Gastroesophageal sphincter (tissue), 3 donors: ENCODE data around the gene KCTD10.

Experiments
- POLR2A ChIP-seq, 2 donors: fragments of 450-650 bp; IDR thresholded peaks; one replicate each; pipeline ENCODE4 v1.6.1; 2017; ENCODE audit warnings: antibody characterized with exemption in 2 of 2, mild to moderate bottlenecking in 2 of 2, moderate library complexity in 1 of 2
- TF ChIP-seq, protein P1 (sequence below), 4 experiments: fragments of 200-600 bp in 2 of 4; fragments of 450-650 bp in 2 of 4; sonication (generic) in 1 of 4; IDR thresholded peaks; one replicate each; pipeline ENCODE4 v1.5.1; 2017 to 2019; ENCODE audit warnings: antibody characterized with exemption in 4 of 4, mild to moderate bottlenecking in 2 of 4, moderate library complexity in 2 of 4

DNA sequence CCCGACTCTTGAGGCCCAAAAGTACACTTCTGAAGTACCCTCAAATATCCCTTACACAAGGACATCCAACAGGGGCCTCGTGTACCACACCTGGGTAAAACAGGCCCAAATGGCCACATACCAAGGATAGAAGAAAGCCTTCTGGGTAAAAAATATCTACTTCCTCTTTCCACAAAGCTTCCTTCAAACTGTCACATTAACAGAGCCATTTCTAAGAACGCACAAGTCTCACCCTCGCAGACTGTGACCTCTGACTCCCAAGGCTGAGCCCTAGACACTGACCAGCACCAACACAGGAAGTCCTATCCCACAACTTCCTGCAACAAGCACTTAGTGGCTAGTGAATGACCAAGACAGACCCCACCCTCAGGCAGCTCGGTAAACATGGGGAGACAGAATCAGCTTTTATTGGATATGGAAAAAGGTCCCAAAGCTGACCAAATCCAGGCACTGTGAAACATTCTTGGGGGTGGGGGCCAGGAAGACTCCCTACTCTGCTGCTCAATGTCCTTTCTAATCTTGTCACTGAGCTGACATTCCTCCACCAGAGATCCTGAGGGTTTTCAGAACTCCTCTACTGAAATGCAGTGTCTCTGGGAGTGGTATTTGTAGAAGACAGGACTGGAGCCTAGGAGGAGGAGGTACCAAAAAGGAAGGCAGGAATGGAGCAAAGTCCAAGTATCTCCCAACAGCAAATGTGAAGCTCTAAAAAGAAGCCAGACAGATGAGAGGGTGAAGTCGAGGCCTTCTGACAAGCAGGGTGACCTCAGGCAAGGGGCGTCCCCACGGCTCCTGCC lies 15.9 kb downstream of the KCTD10 start:
- TF ChIP-seq, protein P1, sequence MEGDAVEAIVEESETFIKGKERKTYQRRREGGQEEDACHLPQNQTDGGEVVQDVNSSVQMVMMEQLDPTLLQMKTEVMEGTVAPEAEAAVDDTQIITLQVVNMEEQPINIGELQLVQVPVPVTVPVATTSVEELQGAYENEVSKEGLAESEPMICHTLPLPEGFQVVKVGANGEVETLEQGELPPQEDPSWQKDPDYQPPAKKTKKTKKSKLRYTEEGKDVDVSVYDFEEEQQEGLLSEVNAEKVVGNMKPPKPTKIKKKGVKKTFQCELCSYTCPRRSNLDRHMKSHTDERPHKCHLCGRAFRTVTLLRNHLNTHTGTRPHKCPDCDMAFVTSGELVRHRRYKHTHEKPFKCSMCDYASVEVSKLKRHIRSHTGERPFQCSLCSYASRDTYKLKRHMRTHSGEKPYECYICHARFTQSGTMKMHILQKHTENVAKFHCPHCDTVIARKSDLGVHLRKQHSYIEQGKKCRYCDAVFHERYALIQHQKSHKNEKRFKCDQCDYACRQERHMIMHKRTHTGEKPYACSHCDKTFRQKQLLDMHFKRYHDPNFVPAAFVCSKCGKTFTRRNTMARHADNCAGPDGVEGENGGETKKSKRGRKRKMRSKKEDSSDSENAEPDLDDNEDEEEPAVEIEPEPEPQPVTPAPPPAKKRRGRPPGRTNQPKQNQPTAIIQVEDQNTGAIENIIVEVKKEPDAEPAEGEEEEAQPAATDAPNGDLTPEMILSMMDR (IDR thresholded peaks at IDR 0.05), result no peak
- TF ChIP-seq POLR2A (IDR thresholded peaks at IDR 0.05), result no peak
